Mucosa of rectum (tissue), 2 donors: ENCODE results near the gene GNAT3.

Experiments
- H3K27ac ChIP-seq, 2 donors: one replicate each; pipeline ENCODE4 v1.7.0; 2013; ENCODE audit warnings: inconsistent platforms in 2 of 2, low read depth in 2 of 2, low read length in 2 of 2
- H3K27me3 ChIP-seq, 2 donors: one replicate each; pipeline ENCODE4 v1.7.0; 2013; ENCODE audit warnings: low read length in 2 of 2; ENCODE audit not compliant: control insufficient read depth in 2 of 2, insufficient read depth in 2 of 2
- H3K36me3 ChIP-seq, 2 donors: one replicate each; pipeline ENCODE4 v1.7.0; 2013; ENCODE audit warnings: low read length in 2 of 2; ENCODE audit not compliant: control insufficient read depth in 2 of 2, insufficient read depth in 2 of 2
- H3K4me1 ChIP-seq, 2 donors: one replicate each; pipeline ENCODE4 v1.7.0; 2013; ENCODE audit warnings: low read length in 2 of 2, mild to moderate bottlenecking in 1 of 2; ENCODE audit not compliant: control insufficient read depth in 2 of 2, insufficient read depth in 2 of 2
- H3K4me3 ChIP-seq, 2 donors: one replicate each; pipeline ENCODE4 v1.7.0; 2013; ENCODE audit warnings: low read length in 2 of 2
- H3K9ac ChIP-seq, 2 donors: one replicate each; pipeline ENCODE4 v1.7.0; 2013; ENCODE audit warnings: low read length in 2 of 2, low read depth in 1 of 2, mild to moderate bottlenecking in 1 of 2
- H3K9me3 ChIP-seq, 2 donors: one replicate each; pipeline ENCODE4 v1.7.0; 2013; ENCODE audit warnings: low read length in 2 of 2; ENCODE audit not compliant: control insufficient read depth in 2 of 2
- donor health status: healthy.
- donor health status: Normal muscosa, but diverticular disease.

The GNAT3 gene

GRCh38 chr7:80449836-80450235 is 62.0 kb downstream of the GNAT3 start:
- Histone ChIP-seq H3K27me3 (no peaks in the 10 kb centered on the region), H3K9me3 (no peaks in the 10 kb centered on the region), H3K36me3 (no peaks in the 10 kb centered on the region), H3K9ac (no peak overlapping the region), H3K27ac (no peak overlapping the region), H3K4me1 (no peaks in the 10 kb centered on the region), H3K4me3 (no peak overlapping the region)

- no peak overlapping the region for H3K4me3 ChIP-seq
- no peaks in the 10 kb centered on the region for H3K9me3 ChIP-seq
Observed at GRCh38 chr7:80445351-80445750, 66.5 kb downstream of the GNAT3 start.

GRCh38 chr7:80444811-80445210 is 67.1 kb downstream of the GNAT3 start:
- H3K9ac ChIP-seq: no peak overlapping the region
- no peak overlapping the region for H3K4me3 ChIP-seq

More at GRCh38 chr7:80445351-80445750, 66.5 kb downstream of the GNAT3 start:
- H3K9ac ChIP-seq: no peak overlapping the region
- no peak overlapping the region for H3K27ac ChIP-seq
- no peaks in the 10 kb centered on the region for H3K4me1 ChIP-seq
- no peaks in the 10 kb centered on the region for H3K27me3 ChIP-seq
- H3K36me3 ChIP-seq: no peaks in the 10 kb centered on the region

GRCh38 chr7:80443325-80443724 is 68.5 kb downstream of the GNAT3 start:
- Histone ChIP-seq H3K4me1 (no peaks in the 10 kb centered on the region), H3K27ac (no peak overlapping the region), H3K9ac (no peak overlapping the region), H3K27me3 (no peaks in the 10 kb centered on the region), H3K36me3 (no peaks in the 10 kb centered on the region), H3K9me3 (no peaks in the 10 kb centered on the region), H3K4me3 (no peak overlapping the region)

More at GRCh38 chr7:80444811-80445210, 67.1 kb downstream of the GNAT3 start:
- Histone ChIP-seq H3K27me3 (no peaks in the 10 kb centered on the region), H3K4me1 (no peaks in the 10 kb centered on the region), H3K27ac (no peak overlapping the region), H3K36me3 (no peaks in the 10 kb centered on the region), H3K9me3 (no peaks in the 10 kb centered on the region)

- Histone ChIP-seq H3K4me1 (no peaks in the 10 kb centered on the region), H3K36me3 (no peaks in the 10 kb centered on the region), H3K27me3 (no peaks in the 10 kb centered on the region), H3K27ac (no peak overlapping the region), H3K9ac (no peak overlapping the region), H3K9me3 (no peaks in the 10 kb centered on the region), H3K4me3 (no peak overlapping the region)
Observed at GRCh38 chr7:80440883-80441282, 71.0 kb downstream of the GNAT3 start.

GRCh38 chr7:80439894-80440821 is 71.7 kb downstream of the GNAT3 start:
- Histone ChIP-seq H3K4me1 (no peaks in the 10 kb centered on the region), H3K36me3 (no peaks in the 10 kb centered on the region), H3K4me3 (no peak overlapping the region), H3K9ac (no peak overlapping the region), H3K9me3 (no peaks in the 10 kb centered on the region), H3K27me3 (no peaks in the 10 kb centered on the region), H3K27ac (no peak overlapping the region)

GRCh38 chr7:80435521-80435920 is 76.3 kb downstream of the GNAT3 start:
- Histone ChIP-seq H3K4me1 (no peaks in the 10 kb centered on the region), H3K4me3 (no peak overlapping the region), H3K9me3 (no peaks in the 10 kb centered on the region), H3K27me3 (no peaks in the 10 kb centered on the region), H3K9ac (no peak overlapping the region), H3K27ac (no peak overlapping the region), H3K36me3 (no peaks in the 10 kb centered on the region)

- H3K9ac ChIP-seq: no peak overlapping the region
- H3K4me3 ChIP-seq: no peak overlapping the region
- no peaks in the 10 kb centered on the region for H3K4me1 ChIP-seq
- no peak overlapping the region for H3K27ac ChIP-seq
- H3K27me3 ChIP-seq: no peaks in the 10 kb centered on the region
- no peaks in the 10 kb centered on the region for H3K9me3 ChIP-seq
- H3K36me3 ChIP-seq: no peaks in the 10 kb centered on the region
Observed at GRCh38 chr7:80434047-80434446, 77.8 kb downstream of the GNAT3 start.

- Histone ChIP-seq H3K27ac (no peak overlapping the region), H3K4me3 (no peak overlapping the region), H3K4me1 (no peaks in the 10 kb centered on the region), H3K36me3 (no peaks in the 10 kb centered on the region), H3K9ac (no peak overlapping the region), H3K9me3 (no peaks in the 10 kb centered on the region), H3K27me3 (no peaks in the 10 kb centered on the region)
Observed at GRCh38 chr7:80432166-80432565, 79.7 kb downstream of the GNAT3 start.

- no peak overlapping the region for H3K4me3 ChIP-seq
- no peaks in the 10 kb centered on the region for H3K36me3 ChIP-seq
- H3K27ac ChIP-seq: no peak overlapping the region
- H3K9me3 ChIP-seq: no peaks in the 10 kb centered on the region
- H3K27me3 ChIP-seq: no peaks in the 10 kb centered on the region
- no peaks in the 10 kb centered on the region for H3K4me1 ChIP-seq
- H3K9ac ChIP-seq: no peak overlapping the region
Observed at GRCh38 chr7:80429181-80429580, 82.7 kb downstream of the GNAT3 start.
